Heart left ventricle (tissue), 13 donors: ENCODE measurements around the gene NANS.

Source experiments
- POLR2A ChIP-seq, 2 donors: fragments of 450-650 bp; IDR thresholded peaks; one replicate each; pipeline ENCODE4 v1.6.1; 2017; ENCODE audit warnings: antibody characterized with exemption in 2 of 2, mild to moderate bottlenecking in 2 of 2, moderate library complexity in 2 of 2
- TF ChIP-seq, protein P1 (sequence below), 12 donors: fragments of 200-600 bp; sonication (generic) in 4 of 12; IDR thresholded peaks; one replicate each; pipeline versions ENCODE4 v1.5.0 to v1.8.0; 2018 to 2022; ENCODE audit warnings: antibody characterized with exemption in 12 of 12, mild to moderate bottlenecking in 5 of 12
- donor health status: ischemic (EF 13 %, LVEDD 7.1; RV severe dilation, severe dysfunction).
- donor health status: DM: no; HTN: yes; CAD: no.
- donor health status: DM: no; HTN: no; CAD: no.
- donor health status: ischemic (EF 25% LVEDD 6.9; RV normal size, moderate dysfunction).
- donor health status: ischemic (EF 25% LVEDD 5.7; RV mildly dilated, moderate dysfunction).
- donor health status: ischemic (EF 35%, LVEDD 5.7; RV mildly dilated, moderate dysfunction).
- donor health status: nonischemic (EF 11% LVEDD 7.7; RV severe dilation, severe dysfunction).
- donor health status: DM: yes; HTN: yes; CAD: no.
- donor health status: PGD.
- donor health status: ischemic (EF 29% LVEDD 5.4; RV normal size, mild dysfunction).
- donor health status: nonischemic (EF 23%, LVEDD 6.1; RV moderate dilation, normal function).

DNA sequence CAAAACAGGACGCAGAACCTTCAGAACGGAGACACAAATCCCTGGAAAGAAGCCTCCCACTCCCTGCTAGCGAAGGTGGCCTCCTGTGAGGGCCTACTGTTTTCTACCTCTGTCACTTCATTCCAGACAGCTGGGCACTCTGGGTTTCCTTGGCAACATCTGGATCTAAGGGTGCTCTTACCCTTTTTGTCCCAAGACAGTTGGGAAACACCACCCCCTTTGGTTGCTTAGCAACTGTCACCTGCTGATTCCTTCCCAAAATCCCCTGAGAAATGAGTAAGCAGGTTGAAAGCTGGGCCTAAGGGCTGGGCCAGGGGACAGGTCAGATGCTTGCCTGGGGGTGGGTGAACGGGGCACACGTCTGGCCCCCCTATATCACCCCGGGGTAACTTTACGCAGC lies 29.4 kb downstream of the NANS start:
- TF ChIP-seq, protein P1, sequence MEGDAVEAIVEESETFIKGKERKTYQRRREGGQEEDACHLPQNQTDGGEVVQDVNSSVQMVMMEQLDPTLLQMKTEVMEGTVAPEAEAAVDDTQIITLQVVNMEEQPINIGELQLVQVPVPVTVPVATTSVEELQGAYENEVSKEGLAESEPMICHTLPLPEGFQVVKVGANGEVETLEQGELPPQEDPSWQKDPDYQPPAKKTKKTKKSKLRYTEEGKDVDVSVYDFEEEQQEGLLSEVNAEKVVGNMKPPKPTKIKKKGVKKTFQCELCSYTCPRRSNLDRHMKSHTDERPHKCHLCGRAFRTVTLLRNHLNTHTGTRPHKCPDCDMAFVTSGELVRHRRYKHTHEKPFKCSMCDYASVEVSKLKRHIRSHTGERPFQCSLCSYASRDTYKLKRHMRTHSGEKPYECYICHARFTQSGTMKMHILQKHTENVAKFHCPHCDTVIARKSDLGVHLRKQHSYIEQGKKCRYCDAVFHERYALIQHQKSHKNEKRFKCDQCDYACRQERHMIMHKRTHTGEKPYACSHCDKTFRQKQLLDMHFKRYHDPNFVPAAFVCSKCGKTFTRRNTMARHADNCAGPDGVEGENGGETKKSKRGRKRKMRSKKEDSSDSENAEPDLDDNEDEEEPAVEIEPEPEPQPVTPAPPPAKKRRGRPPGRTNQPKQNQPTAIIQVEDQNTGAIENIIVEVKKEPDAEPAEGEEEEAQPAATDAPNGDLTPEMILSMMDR (IDR thresholded peaks at IDR 0.05), result no peak
- no peak for TF ChIP-seq POLR2A (IDR thresholded peaks at IDR 0.05)
